SK-MEL-5 (cell line): Measurements from ENCODE around the gene WFDC6. TPM values are rescaled to one million over a fixed set of nuclear protein-coding genes. Genes with fewer than 3 reads are reported as not detected.
"Not testable (repeated sequence)": the region's sequence is repeated elsewhere in the genome, so short reads cannot be mapped to it uniquely, and the experiment has no call there.

ENCODE experiments used
- DNase-seq: peaks from one replicate; pipeline ENCODE4 v3.0.0-alpha.2; 2016; ENCODE audit warnings: low read depth, low spot score
- in situ Hi-C: cut with HindIII; loops from 2 replicates; pipeline ENCODE4 v1.10.0; 2016; ENCODE audit warnings: low sequenced_read_pairs, high pct_unique_total_duplicates, low pct_unique_long_range_greater_than_20kb
- polyA plus RNA-seq, 2 experiments: library from polyadenylated mRNA; depleted of rRNA; stranded (reverse); fragments of >200 nt; gene quantifications; 2 replicates each; pipeline ENCODE4 v1.2.3, GENCODE V29; 2015
- total RNA-seq: library from RNA; depleted of rRNA; stranded (reverse); fragments of >200 nt; shearing (Covaris generic); gene quantifications from 2 replicates; pipeline ENCODE4 v1.2.3, GENCODE V29; 2014; rRNA removed

The WFDC6 gene
- not detected in 2 replicates for total RNA-seq
- polyA plus RNA-seq (2015; cell fraction: cytosol; rRNA removed) = not detected in 2 replicates
- not detected in 2 replicates for polyA plus RNA-seq (2015; cell fraction: nucleus; rRNA removed)

DNA sequence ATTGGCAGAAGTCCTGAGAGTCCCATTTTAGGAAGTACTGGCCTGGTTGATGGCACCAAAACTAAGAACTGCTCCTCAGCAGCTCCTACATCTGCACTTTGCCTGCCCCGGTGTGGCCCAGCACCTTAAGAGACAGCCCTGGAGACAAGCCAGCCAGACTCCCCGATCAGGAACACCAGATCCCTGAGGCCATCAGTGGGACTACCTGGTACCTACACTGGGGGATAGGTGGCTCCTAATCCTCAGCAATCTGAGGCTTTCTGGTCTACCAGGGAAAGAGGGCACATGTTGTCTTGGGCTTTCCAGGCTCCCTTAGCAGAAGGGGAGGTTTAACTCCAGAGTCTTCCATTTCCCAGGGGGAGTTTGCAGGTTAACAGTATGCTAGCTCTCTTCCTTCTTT, at the start of gene WFDC6:
Gene WFDC6, minus strand, starts transcription at position 101 of the 400 bp plus-strand sequence. Its CDS starts 75 bp downstream, at position 26.
- DNase-seq = no peak
- in situ Hi-C loops = no loop called here

DNA sequence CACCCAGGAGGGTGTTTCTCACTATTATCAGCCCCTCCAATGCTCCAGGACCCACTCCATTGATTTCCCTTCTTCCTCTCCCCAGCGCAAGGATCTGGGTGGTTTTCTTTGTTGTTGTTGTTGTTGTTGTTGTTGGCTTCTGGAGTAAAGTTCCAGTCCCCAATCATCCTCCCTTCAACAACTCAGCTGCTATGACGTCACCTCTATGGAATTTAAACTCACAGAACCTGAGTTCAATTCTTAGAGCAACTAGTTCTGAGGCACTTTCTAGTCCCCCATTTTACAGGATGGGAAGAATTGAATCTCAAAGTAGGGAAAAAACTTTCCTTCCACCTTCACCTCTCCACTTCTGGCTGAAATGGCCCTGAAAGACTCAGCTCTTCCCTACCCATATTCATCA, 49.5 kb upstream of the WFDC6 start:
- in situ Hi-C loops = no loop called here
- no peak for DNase-seq

DNA sequence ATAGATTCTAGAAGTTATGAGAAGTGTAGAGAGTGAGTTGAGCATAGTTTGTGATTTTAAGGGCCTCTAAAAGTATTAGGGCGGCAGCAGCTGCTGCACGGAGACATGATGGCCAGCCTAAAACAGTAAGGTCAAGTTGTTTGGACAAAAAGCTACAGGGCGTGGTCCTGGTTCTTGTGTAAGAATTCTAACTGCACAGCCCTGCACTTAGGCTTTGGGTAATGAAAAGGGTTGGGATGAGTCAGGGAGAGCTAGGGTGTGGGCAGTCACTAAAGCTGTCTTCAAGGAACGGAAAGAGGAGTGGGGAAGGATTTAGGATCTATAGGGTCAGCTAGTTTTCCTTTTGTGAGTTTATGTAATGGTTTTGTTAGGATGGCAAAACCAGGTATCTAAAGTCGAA, 46.7 kb upstream of the WFDC6 start:
- DNase-seq, in situ Hi-C loops: not testable (repeated sequence)

DNA sequence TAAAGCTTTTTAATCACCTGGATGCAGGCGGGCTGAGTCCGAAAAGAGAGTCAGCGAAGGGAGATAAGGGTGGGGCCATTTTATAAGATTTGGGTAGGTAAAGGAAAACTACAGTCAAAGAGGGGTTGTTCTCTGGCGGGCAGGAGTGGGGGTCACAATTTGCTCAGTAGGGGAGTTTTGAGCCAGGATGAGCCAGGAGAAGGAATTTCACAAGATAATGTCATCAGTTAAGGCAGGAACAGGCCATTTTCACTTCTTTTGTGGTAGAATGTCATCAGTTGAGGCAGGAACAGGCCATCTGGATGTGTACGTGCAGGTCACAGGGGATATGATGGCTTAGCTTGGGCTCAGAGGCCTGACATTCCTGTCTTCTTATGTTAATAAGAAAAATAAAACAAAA, 45.0 kb upstream of the WFDC6 start:
- DNase-seq, in situ Hi-C loops: not testable (repeated sequence)

DNA sequence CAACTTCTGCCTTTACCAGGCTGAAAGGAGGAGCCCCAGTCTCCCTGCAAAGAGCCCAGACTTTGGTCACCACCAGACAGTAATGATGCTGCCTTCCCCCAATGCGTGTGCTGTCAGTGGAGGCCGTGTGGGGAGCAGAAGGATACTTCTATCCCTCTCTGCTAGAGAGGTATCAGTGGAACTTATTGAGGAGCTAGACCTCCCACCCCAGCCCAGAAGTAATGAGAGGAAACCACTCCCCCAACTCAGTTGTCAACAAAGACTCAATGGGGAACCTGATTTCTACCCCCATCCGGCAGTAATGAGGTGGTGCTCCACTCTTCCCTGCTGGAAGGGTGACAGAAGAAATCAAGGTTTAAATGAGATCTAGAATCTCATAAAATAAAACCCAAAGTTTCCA, 44.2 kb upstream of the WFDC6 start:
- DNase-seq = no peak
- in situ Hi-C loops = no loop called here

DNA sequence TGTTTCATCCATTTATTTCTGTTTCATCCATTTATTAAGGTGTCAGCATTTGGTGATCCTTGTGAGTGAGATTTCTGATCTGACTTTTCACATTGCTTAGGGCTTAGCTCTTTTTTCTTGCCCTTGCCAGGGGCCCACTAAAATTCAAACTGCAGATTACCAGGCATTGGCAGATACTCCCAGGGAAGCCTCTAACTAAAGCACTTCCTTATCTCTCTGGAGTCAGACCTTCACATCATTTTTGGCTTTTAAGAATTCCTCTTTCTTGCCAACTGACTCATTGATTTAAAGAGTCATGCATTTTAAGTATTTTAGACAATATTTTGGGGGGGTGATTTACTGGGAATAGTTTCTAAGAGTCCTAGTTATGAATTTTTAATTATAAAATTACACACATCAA, 42.4 kb upstream of the WFDC6 start:
- in situ Hi-C loops = no loop called here
- no peak for DNase-seq

DNA sequence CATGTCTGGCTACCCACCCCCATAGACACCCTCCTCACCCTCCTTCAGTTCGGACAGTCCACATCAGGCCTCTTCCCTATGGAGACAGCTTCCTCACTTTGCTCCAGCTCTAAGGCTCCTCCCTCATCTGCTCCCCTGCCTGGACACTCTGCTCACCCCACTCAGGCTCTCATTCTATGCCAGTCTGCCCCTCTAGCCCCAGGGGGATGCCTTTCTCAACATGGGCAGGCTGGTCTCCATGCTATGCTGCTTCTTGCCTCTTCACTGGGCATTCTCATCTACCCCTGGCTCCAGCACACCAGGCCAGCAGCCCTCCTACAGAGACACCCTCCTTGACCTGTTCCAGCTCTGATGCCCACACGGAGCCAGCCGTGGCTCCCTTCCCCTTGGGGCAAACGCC, 39.9 kb upstream of the WFDC6 start, which contains the start of gene WFDC8:
Gene WFDC8, minus strand, starts transcription at position 101 of the 400 bp plus-strand sequence. Its CDS starts 37 bp downstream, at position 64.
- in situ Hi-C loops = no loop called here
- no peak for DNase-seq

DNA sequence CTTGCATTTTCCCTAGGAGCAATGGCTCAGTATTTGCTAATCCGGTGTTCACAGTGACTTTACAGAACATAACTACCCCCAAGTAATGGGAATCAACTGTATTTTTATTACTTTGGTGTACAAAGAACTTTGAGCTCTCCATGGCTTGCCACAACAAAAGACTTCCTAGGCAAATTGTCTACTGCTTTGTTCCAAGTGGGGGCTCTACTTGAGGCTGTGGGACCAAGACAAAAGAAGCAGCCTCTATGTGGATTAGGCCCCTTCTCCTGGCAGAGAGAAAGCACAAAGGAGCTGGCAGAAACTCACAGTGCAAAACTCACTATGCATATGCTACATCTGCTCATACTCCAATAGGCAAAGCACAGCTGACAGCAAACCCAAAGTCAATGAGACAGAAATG, 38.9 kb upstream of the WFDC6 start:
- DNase-seq = no peak
- in situ Hi-C loops = no loop called here

DNA sequence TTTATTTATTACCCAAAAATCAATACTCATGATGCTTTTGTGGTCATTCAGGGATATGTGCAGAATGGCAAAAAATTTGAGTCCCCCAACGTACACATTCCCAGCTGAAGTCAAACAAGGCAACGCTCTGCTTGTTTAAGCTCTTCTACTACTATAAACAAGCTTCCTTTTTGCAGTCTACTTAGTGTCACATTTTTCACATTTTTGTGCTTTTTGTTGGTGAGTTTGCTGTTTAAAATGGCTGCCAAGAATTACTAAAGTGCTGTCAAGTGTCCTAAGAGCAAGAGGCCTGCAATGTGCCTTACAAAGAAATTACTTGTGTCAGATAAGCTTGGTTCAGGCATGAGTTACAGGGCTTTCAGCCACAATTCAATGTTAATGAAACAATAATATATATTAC, 37.7 kb upstream of the WFDC6 start:
- no peak for DNase-seq
- in situ Hi-C loops = no loop called here

DNA sequence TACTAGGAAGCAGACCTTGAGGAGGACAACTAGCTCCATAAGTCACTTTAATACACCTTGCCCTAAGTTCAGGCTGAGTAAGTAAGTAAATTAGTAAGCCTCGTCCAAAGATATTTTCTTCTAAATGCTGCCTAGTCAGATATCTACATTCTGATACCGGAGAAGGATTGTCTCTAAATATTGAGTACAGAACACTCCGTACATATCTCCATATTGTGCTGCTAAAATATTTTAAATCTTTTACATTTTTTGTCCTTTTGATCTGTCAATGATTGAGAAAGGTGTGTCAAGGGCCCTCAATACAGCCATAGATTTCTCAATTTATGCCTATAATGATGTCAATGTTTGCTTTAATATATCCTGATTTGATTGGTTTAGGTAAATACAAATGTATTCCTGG, 36.6 kb upstream of the WFDC6 start:
- in situ Hi-C loops = no loop called here
- DNase-seq = no peak

DNA sequence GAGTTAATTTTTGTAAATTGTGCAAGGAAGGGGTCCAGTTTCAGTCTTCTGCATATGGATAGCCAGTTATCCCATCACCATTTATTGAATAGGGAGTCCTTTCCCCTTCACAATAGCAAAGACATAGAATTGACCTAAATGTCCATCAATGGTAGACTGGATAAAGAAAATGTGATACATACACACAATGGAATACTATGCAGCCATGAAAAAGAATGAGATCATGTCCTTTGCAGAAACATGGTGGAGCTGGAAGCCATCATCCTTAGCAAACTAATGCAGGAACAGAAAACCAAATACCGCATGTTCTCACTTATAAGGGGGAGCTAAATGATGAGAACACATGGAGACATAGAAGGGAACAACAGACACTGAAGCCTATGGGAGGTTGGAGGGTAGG, 30.4 kb upstream of the WFDC6 start:
- DNase-seq, in situ Hi-C loops: not testable (repeated sequence)

DNA sequence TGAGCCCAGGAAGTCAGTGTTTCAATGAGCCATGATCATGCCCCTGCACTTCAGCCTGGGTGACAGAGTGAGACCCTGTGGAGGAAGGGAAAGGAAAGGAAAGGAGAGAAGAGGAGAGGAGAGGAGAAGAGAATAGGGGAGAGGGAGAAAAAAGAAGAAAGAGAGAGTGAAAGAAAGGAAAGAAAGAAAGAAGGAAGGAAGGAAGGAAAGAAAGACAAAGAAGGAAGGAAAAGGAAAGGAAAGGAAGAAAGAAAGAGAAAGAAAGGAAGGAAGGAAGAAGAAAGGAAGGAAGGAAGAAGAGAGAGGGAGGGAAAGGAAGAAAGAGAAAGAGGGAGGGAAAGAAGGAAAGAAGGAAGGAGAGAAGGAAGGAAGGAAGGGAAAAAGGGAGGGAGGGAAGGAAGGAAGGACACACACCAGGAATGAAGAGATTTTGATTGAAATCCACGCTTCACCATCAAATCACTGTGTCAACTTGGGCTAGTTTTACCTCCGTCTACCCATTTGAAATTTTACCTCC, 25.5 kb upstream of the WFDC6 start:
- in situ Hi-C loops = no loop called here

DNA sequence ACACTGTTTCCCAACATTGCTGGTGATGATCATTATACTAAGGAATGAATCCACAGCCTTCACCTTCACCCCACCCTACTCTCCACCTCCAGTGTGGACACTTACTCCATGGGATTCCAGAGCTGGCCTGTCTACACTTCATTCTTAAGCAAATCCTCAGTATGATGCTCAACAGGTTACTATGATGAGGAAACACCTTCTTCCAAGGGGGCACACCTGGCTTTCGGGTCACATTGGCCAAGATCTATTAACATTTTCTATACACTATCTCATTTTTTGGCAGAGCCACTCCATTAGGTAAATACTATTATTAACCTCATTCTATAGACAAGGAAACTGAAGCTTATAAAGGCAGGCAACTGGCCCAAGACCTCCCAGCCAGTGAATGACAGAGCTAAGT, 15.9 kb upstream of the WFDC6 start:
- in situ Hi-C loops = no loop called here
- DNase-seq = no peak

More for the DNA sequence above, 25.5 kb upstream of the WFDC6 start:
- DNase-seq = no peak

DNA sequence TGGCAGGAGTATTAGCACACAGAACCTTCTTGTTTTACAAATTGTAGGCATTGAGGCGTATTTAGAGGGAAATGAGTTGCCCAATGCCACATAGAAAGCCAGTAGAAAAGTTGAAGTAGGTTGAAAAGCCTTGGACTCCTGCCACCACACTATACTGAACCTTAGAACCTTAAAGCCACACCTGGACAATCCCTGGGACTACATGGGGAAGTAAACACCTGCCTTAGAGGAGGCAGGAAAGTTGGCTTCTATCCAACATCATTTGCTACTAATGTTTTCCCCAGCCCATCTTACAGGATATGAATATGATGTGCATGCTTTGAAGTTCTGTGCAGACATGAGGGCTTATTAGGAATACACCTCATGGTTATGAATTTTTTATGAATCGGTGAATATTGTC, 13.2 kb upstream of the WFDC6 start:
- in situ Hi-C loops = no loop called here
- DNase-seq = no peak

DNA sequence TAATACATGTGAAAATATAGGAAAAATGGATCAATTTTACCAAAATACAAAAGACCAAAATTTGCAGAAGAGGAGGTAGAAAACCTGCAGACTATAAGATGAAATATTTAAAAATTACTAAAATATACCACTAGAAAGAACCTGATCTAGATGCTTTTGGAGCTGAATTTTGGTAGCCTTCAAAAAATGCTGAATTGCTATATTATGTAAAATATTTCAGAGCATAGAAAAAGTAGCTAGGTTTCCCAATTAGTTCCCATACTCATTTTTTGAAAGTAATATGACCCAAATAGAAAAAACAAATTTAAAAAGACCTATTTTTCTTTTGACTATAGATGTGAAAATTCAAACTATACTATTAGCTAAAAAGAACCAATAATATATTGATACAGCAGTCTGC, 11.5 kb upstream of the WFDC6 start:
- in situ Hi-C loops = no loop called here
- DNase-seq = no peak

DNA sequence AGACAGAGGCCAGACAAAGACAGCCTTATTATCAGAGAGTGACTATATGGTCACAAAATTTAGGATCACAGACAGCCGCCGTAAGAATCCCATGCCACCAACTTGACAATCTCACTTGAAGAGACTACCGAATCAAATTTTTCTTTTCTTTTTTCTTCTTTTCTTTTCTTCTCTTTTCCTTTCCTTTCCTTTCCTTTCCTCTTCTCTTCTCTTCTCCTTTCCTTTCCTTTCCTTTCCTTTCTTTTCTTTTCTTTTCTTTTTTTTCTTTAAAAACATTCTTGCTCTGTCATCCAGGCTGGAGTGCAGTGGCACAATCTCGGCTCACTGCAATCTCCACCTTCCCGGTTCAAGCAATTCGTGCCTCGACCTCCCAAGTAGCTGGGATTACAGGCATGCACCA, 9.1 kb upstream of the WFDC6 start:
- no peak for DNase-seq
- in situ Hi-C loops = no loop called here

DNA sequence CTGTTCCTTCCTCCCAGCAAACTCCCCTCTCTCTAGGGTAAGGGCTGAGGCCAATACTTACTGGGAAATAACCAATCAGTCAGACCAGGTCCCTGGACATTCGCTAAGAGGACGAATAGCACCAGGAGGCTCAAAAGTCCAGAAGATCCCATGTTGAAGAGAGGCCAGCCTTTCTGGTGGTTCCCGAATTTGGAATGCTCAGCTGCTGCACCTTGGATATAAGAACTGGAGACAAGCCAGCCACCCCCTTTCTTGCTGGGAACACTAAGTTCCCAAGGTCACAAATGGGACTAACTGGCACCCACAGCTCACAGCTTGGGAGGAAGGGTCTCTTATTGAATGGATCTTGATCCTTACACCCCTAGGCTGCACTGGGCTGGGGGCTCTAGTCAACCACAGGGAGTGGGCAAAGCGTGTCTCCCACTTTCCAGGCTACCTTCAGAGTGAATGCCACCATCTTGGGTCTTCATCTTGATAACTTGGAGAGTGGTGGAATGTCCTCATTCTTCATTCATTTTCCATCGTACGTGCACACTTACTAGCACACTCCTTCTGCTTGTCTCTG, 8.0 kb upstream of the WFDC6 start, which contains the start of gene EPPIN:
Gene EPPIN, minus strand, starts transcription at position 196 of the 565 bp plus-strand sequence. Its CDS starts 44 bp downstream, at position 152.
- in situ Hi-C loops = no loop called here
- DNase-seq = no peak

DNA sequence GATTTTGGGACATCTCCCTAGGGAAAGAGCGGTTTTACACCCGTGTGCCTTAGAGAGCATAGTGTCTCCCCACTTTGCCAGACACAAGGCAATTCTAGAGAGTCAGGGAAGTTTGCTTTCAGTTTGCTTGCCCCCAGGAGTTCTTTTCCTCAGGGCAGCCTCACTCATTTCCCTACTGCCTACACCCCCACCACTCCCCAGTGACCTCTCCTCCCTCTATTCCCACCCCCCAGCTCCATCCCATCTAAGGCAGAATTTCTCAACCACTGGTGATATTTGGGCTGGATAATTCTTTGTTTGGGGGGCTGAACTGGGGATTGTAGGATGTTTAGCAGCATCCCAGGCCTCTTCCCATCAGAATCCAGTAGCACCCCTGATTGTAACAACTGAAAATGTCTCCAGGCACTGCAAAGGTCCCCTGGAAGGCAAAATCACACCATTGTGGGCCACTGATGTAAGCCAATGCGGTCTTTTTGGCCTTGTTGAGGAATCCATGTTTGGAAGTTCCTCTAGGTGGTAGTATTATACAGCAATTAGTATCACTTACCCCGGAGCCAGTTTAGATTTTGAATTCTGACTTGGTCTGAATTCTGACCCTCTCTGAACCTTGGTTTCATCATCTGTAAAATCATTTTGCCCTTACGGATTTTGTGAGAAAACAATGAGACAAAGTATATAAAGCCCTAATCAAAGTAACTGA, 6.6 kb upstream of the WFDC6 start:
- peak; percentile 65 for DNase-seq
- in situ Hi-C loops = no loop called here

DNA sequence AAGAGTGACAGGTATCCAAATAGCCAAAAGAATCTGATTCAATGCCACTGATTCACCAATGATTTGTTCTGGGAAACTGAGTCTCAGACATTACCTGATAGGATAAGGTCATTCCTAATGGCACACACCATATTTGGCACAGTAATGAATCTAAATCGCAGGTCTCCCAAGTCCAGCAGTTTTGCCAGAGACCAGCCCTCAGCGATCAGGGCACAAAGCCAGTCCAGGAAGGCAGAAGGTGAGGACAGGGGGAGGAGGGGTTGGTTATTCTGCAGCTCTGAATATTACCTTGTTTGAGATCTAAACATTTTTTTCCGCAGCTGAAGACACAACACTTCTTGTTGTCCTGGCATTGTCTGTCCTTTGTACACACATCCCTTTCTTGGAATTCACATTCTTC, 6.1 kb upstream of the WFDC6 start:
- DNase-seq = no peak
- in situ Hi-C loops = no loop called here
